A673 (cell line): ENCODE results near the gene TYRO3. TPM values are rescaled to one million over a fixed set of nuclear protein-coding genes. Genes with fewer than 3 reads are reported as not detected.

ENCODE experiments used
- BruUV-seq: library from RNA; stranded (reverse); fragments of 400-500 nt; replicated peaks from 2 replicates; lab custom pipeline; 2021; lab: Mats Ljungman, UMichigan
- CTCF ChIA-PET: fragments of 300-600 bp; sonication (Branson Sonifier 250); formaldehyde crosslinking; loops from one replicate; lab custom pipeline; 2022; ENCODE audit warnings: antibody characterized with exemption; lab: Charles Lee
- POLR2A ChIA-PET: fragments of 300-600 bp; sonication (Branson Sonifier 250); formaldehyde crosslinking; loops from one replicate; lab custom pipeline; 2022; ENCODE audit warnings: antibody characterized with exemption; ENCODE audit not compliant: low non-redundant PET; lab: Charles Lee
- DNase-seq: peaks from one replicate; pipeline ENCODE4 v3.0.0-alpha.2; 2015; ENCODE audit warnings: low spot score
- H3K27ac ChIP-seq: fragments of 200-600 bp; sonication (generic); 2 replicates; pipeline ENCODE4 v1.5.1; 2016; ENCODE audit warnings: mixed run types, low read depth, mild to moderate bottlenecking, mixed read lengths, antibody characterized with exemption, low read length; ENCODE audit not compliant: poor library complexity, severe bottlenecking
- H3K27me3 ChIP-seq: fragments of 200-600 bp; sonication (generic); replicated peaks from 2 replicates; pipeline ENCODE4 v1.6.1; 2017; ENCODE audit warnings: mixed run types, low read depth, mild to moderate bottlenecking, mixed read lengths, antibody characterized with exemption, low read length; ENCODE audit not compliant: insufficient read depth, poor library complexity
- H3K36me3 ChIP-seq: fragments of 200-600 bp; sonication (generic); 2 replicates; pipeline ENCODE4 v1.6.1; 2016; ENCODE audit warnings: mixed run types, mild to moderate bottlenecking, mixed read lengths, antibody characterized with exemption, low read length; ENCODE audit not compliant: insufficient read depth, poor library complexity, severe bottlenecking
- H3K4me1 ChIP-seq: fragments of 200-600 bp; sonication (generic); 2 replicates; pipeline ENCODE4 v1.6.1; 2017; ENCODE audit warnings: mixed run types, mild to moderate bottlenecking, mixed read lengths, antibody characterized with exemption, low read length; ENCODE audit not compliant: insufficient read depth, poor library complexity, severe bottlenecking
- H3K4me3 ChIP-seq: fragments of 200-600 bp; sonication (generic); 2 replicates; pipeline ENCODE4 v1.5.1; 2016; ENCODE audit warnings: low read depth, mixed run types, mild to moderate bottlenecking, mixed read lengths, low read length; ENCODE audit not compliant: poor library complexity, severe bottlenecking
- H3K9me3 ChIP-seq: fragments of 200-600 bp; sonication (generic); 2 replicates; pipeline ENCODE4 v1.6.1; 2016; ENCODE audit warnings: mixed run types, low read depth, mild to moderate bottlenecking, mixed read lengths, antibody characterized with exemption, low read length; ENCODE audit not compliant: poor library complexity, severe bottlenecking
- CTCF ChIP-seq: fragments of 300-800, 200-600 bp; sonication (generic); conservative IDR thresholded peaks from 2 replicates; pipeline ENCODE4 v1.5.1; 2017; ENCODE audit warnings: low read depth, mild to moderate bottlenecking, antibody characterized with exemption, low read length, moderate library complexity, mixed read lengths
- EZH2 ChIP-seq: fragments of 200-600 bp; sonication (generic); IDR thresholded peaks from 2 replicates; pipeline ENCODE4 v1.6.1; 2017; ENCODE audit warnings: borderline replicate concordance, low read depth, mild to moderate bottlenecking, mixed read lengths, antibody characterized with exemption, low read length; ENCODE audit not compliant: poor library complexity, severe bottlenecking
- intact Hi-C: fragments of 100-400 bp; cut with micrococcal nuclease; formaldehyde crosslinking; loops from one replicate; pipeline ENCODE4 v1.10.0; 2022; ENCODE audit not compliant: unreplicated experiment
- total RNA-seq: library from RNA; stranded (reverse); gene quantifications from 2 replicates; pipeline ENCODE4 v1.2.3, GENCODE V29; 2021

TYRO3 gene
- total RNA-seq, 1 experiment from 2014 or later: 26.0 TPM

- TF ChIP-seq CTCF (no peak), EZH2 (no peak)
- Histone ChIP-seq H3K36me3 (no peaks in the 10 kb centered on the region), H3K4me1 (no peaks in the 10 kb centered on the region), H3K9me3 (no peaks in the 10 kb centered on the region), H3K4me3 (no peak overlapping the region), H3K27ac (no peak overlapping the region), H3K27me3 (no peaks in the 10 kb centered on the region)
- POLR2A ChIA-PET: no interaction called here
- intact Hi-C loops: no loop called here
- no peak for DNase-seq
- no TSS peak for BruUV-seq
- CTCF ChIA-PET: no interaction called here
These were observed 19.1 kb downstream of the TYRO3 start for GRCh38 chr15:41577863-41578735.

GRCh38 chr15:41578736-41579383, 19.8 kb downstream of the TYRO3 start:
- no peak for TF ChIP-seq EZH2
- Histone ChIP-seq H3K27me3 (no peaks in the 10 kb centered on the region), H3K4me1 (no peaks in the 10 kb centered on the region), H3K27ac (no peak overlapping the region), H3K9me3 (no peaks in the 10 kb centered on the region), H3K36me3 (no peaks in the 10 kb centered on the region), H3K4me3 (no peak overlapping the region)
- ChIA-PET CTCF (interaction anchor here (0.7 kb wide), 2 partner anchors 85 to 362 kb away, joined by 3 to 5 read pairs; partner anchors contain the start of gene ITPKA), POLR2A (interaction anchor here (0.6 kb wide), 1 partner anchor 66 kb away, joined by 5 read pairs; no protein-coding TSS in a partner anchor)
- TSS peak; percentile 48 for BruUV-seq
- DNase-seq: no peak
- intact Hi-C loops: no loop called here

GRCh38 chr15:41581110-41581509, 22.1 kb downstream of the TYRO3 start:
- POLR2A ChIA-PET: no interaction called here
- H3K27me3 ChIP-seq: no peaks in the 10 kb centered on the region
- H3K36me3 ChIP-seq: no peaks in the 10 kb centered on the region
- CTCF ChIA-PET: interaction anchor here (0.6 kb wide), 2 partner anchors 21 to 46 kb away, joined by 4 to 5 read pairs; no protein-coding TSS in a partner anchor
- peak; percentile 27 for DNase-seq
- no peak overlapping the region for H3K27ac ChIP-seq
- no peak overlapping the region for H3K4me3 ChIP-seq
- H3K9me3 ChIP-seq: no peaks in the 10 kb centered on the region
- BruUV-seq: no TSS peak
- peaks cover 5% of the 10 kb centered on the region for H3K4me1 ChIP-seq
- TF ChIP-seq CTCF (peak; percentile 36; the same call in 1 of the 2 replicates), EZH2 (no peak)
- intact Hi-C loops: no loop called here
